C4-2B (cell line): ENCODE results near the gene NEMP1.

Experiments used
- CTCF ChIP-seq: fragments of 450-650 bp; conservative IDR thresholded peaks from 2 replicates; pipeline ENCODE4 v1.5.1; 2017; ENCODE audit warnings: mild to moderate bottlenecking
- ZFX ChIP-seq: fragments of 450-650 bp; IDR thresholded peaks from 2 replicates; pipeline ENCODE4 v1.6.1; 2017

GRCh38 chr12:57039016-57039798 lies 39.4 kb downstream of the NEMP1 start:
- TF ChIP-seq CTCF (no peak), ZFX (no peak)
